Ovary (tissue), 3 donors: Measurements from ENCODE around the gene UCK1.

ENCODE experiments used
- POLR2A ChIP-seq: fragments of 450-650 bp; IDR thresholded peaks from one replicate; pipeline ENCODE4 v1.6.1; 2017; ENCODE audit warnings: antibody characterized with exemption, mild to moderate bottlenecking, moderate library complexity
- TF ChIP-seq, protein P1 (sequence below), 3 donors: fragments of 450-650 bp in 2 of 3; fragments of 200-600 bp in 1 of 3; IDR thresholded peaks; one replicate each; pipeline versions ENCODE4 v1.5.1 to v1.8.0; 2016 to 2022; ENCODE audit warnings: antibody characterized with exemption in 3 of 3, mild to moderate bottlenecking in 1 of 3
- donor health status: DM: no; HTN: no; CAD: no.

DNA sequence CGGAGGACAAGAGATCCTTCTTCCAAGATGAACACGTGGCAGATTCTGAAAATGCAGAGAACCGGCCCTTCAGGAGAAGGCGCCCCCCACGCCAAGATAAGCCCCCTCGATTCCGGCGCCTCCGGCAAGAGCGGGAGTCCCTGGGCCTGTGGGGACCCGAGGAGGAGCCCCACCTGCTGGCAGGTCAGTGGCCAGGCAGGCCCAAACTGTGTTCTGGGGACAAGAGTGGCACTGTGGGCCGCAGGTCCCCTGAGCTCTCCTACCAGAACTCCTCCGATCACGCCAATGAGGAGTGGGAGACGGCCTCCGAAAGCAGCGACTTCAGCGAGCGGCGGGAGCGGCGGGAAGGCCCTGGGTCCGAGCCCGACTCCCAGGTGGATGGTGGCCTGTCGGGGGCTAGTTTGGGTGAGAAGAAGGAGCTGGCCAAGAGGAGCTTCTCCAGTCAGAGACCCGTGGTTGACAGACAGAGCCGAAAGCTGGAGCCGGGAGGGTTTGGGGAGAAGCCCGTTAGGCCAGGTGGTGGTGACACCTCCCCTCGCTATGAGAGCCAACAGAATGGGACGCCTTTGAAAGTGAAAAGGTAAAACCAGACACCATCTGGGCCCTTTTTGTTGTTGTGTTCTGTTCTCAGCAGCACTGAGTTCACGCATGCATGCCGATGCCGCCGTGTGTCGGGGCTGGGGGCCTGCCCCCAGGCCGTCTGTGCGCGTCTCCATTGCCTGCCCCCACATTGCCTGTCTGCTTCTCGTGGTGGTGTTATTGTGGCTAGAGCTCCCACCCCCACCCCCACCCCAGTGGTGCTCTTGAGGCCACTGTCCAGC is 54.9 kb downstream of the UCK1 start:
- TF ChIP-seq, protein P1, sequence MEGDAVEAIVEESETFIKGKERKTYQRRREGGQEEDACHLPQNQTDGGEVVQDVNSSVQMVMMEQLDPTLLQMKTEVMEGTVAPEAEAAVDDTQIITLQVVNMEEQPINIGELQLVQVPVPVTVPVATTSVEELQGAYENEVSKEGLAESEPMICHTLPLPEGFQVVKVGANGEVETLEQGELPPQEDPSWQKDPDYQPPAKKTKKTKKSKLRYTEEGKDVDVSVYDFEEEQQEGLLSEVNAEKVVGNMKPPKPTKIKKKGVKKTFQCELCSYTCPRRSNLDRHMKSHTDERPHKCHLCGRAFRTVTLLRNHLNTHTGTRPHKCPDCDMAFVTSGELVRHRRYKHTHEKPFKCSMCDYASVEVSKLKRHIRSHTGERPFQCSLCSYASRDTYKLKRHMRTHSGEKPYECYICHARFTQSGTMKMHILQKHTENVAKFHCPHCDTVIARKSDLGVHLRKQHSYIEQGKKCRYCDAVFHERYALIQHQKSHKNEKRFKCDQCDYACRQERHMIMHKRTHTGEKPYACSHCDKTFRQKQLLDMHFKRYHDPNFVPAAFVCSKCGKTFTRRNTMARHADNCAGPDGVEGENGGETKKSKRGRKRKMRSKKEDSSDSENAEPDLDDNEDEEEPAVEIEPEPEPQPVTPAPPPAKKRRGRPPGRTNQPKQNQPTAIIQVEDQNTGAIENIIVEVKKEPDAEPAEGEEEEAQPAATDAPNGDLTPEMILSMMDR (IDR thresholded peaks at IDR 0.05) = peak in 1 of 3 donors; percentile 25
- TF ChIP-seq POLR2A = no peak
